ENCODE data around the gene CPLX3.

DNA sequence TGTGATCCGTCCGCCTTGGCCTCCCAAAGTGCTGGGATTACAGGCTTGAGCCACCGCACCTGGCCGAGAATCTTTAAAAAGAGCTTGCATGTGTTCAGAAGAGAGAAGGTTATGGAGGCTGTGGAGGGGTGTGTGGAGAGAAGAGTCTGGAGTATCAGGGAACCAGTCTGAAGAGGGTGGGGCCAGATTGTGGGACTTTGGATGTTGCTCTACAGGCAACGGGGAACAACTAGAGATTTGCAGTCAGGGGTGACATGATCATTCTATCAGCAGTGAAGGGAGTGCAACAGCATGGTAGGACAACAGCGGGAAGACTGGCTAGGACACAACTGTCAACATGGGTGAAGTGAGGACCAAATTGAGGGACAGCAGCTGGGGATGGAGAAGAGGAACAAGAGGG lies 37.9 kb downstream of the CPLX3 start:
- TF ChIP-seq, protein P1, sequence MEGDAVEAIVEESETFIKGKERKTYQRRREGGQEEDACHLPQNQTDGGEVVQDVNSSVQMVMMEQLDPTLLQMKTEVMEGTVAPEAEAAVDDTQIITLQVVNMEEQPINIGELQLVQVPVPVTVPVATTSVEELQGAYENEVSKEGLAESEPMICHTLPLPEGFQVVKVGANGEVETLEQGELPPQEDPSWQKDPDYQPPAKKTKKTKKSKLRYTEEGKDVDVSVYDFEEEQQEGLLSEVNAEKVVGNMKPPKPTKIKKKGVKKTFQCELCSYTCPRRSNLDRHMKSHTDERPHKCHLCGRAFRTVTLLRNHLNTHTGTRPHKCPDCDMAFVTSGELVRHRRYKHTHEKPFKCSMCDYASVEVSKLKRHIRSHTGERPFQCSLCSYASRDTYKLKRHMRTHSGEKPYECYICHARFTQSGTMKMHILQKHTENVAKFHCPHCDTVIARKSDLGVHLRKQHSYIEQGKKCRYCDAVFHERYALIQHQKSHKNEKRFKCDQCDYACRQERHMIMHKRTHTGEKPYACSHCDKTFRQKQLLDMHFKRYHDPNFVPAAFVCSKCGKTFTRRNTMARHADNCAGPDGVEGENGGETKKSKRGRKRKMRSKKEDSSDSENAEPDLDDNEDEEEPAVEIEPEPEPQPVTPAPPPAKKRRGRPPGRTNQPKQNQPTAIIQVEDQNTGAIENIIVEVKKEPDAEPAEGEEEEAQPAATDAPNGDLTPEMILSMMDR (IDR thresholded peaks at IDR 0.05; ENCODE audit: low read length) = no peak
- TF ChIP-seq EZH2 (IDR thresholded peaks at IDR 0.05; ENCODE audit: borderline replicate concordance, low read length) = no peak

Data from OCI-LY1 (cell line).